Left lung (tissue), 10 donors: ENCODE data around the gene LELP1. TPM values are rescaled to one million over a fixed set of nuclear protein-coding genes. Genes with fewer than 3 reads are reported as not detected.
"Not testable (repeated sequence)": the region's sequence is repeated elsewhere in the genome, so short reads cannot be mapped to it uniquely, and the experiment has no call there.

Experiments used
- ATAC-seq: fragments of 200-7000 bp; cut with Tn5 transposase; one replicate; pipeline ENCODE4 v1.9.1; 2020; ENCODE audit warnings: moderate library complexity
- DNase-seq, 4 donors: peaks; one replicate each; pipeline ENCODE4 v3.0.0-alpha.2; 2013 to 2020
- H3K27ac ChIP-seq, 2 donors: fragments of 200-600 bp; sonication (generic) in 1 of 2; one replicate each; pipeline versions ENCODE4 v1.5.0 to v1.8.0; 2020 to 2021
- H3K27me3 ChIP-seq, 2 donors: fragments of 200-600 bp; sonication (generic) in 1 of 2; one replicate each; pipeline versions ENCODE4 v1.5.0 to v1.8.0; 2020 to 2021
- H3K36me3 ChIP-seq, 2 donors: fragments of 200-600 bp; sonication (generic) in 1 of 2; one replicate each; pipeline versions ENCODE4 v1.5.0 to v1.8.0; 2020 to 2021
- H3K4me1 ChIP-seq, 2 donors: fragments of 200-600 bp; one replicate each; pipeline ENCODE4 v1.8.0; 2021
- H3K4me3 ChIP-seq, 2 donors: fragments of 200-600 bp; sonication (generic) in 1 of 2; one replicate each; pipeline versions ENCODE4 v1.5.0 to v1.8.0; 2020 to 2021; ENCODE audit warnings: mild to moderate bottlenecking in 1 of 2
- H3K9me3 ChIP-seq, 2 donors: fragments of 200-600 bp; sonication (generic) in 1 of 2; one replicate each; pipeline versions ENCODE4 v1.5.0 to v1.8.0; 2020 to 2021
- intact Hi-C, 2 donors: fragments of 100-400 bp; cut with DNase I; formaldehyde crosslinking; loops; one replicate each; pipeline versions ENCODE4 v1.11.2 to v1.14.2; 2022
- polyA plus RNA-seq, 6 donors: library from polyadenylated mRNA; unstranded; fragments of 120-200 nt; gene quantifications; one replicate each; pipeline ENCODE4 v1.2.1, GENCODE V29; 2013; ENCODE audit not compliant: insufficient read length in 6 of 6
- total RNA-seq, 2 donors: library from RNA; stranded (reverse); fragmentation: NEBNext Ultra II Directional; extraction: Animal tissue kit (Norgen Biotek cat#: 25700); gene quantifications; one replicate each; pipeline ENCODE4 v1.2.1, GENCODE V29; 2021
- TF ChIP-seq, protein P1 (sequence below), 2 donors: fragments of 200-600 bp; sonication (generic) in 1 of 2; IDR thresholded peaks; one replicate each; pipeline versions ENCODE4 v1.5.0 to v1.8.0; 2021; ENCODE audit warnings: antibody characterized with exemption in 2 of 2
- donor health status: DM: no; HTN: yes; CAD: no.
- donor health status: DM: no; HTN: no; CAD: no.

LELP1 gene
- total and polyA plus RNA-seq, 8 donors, result not detected

DNA sequence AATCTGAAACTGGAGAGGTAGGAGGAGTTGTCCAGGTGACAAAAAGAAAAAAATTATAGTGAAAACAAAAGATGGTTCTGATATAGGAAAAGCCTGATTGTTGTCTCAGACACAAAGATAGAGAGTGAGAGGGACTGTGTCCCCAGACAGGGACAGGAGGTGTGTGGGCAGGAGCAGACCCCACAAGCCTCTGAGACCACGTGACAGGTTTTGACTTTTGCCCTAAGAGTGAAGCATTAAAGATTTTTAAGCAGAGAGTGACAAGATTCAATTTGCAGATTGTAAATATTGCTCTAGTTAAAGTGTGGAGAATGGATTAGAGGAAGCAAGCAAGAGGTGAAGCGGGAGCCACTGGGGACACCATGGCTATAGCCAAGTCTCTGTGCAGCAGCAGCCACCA, 24.6 kb downstream of the LELP1 start:
- no peaks in the 10 kb centered on the region for H3K9me3 ChIP-seq
- no peak for DNase-seq
- no peaks in the 10 kb centered on the region for H3K36me3 ChIP-seq
- intact Hi-C loops, result no loop called here
- no peak overlapping the region for H3K27ac ChIP-seq
- TF ChIP-seq, protein P1, sequence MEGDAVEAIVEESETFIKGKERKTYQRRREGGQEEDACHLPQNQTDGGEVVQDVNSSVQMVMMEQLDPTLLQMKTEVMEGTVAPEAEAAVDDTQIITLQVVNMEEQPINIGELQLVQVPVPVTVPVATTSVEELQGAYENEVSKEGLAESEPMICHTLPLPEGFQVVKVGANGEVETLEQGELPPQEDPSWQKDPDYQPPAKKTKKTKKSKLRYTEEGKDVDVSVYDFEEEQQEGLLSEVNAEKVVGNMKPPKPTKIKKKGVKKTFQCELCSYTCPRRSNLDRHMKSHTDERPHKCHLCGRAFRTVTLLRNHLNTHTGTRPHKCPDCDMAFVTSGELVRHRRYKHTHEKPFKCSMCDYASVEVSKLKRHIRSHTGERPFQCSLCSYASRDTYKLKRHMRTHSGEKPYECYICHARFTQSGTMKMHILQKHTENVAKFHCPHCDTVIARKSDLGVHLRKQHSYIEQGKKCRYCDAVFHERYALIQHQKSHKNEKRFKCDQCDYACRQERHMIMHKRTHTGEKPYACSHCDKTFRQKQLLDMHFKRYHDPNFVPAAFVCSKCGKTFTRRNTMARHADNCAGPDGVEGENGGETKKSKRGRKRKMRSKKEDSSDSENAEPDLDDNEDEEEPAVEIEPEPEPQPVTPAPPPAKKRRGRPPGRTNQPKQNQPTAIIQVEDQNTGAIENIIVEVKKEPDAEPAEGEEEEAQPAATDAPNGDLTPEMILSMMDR (IDR thresholded peaks at IDR 0.05), result no peak
- H3K4me3 ChIP-seq, result no peak overlapping the region
- no peak for ATAC-seq
- peaks cover 0 to 19% of the 10 kb centered on the region in 2 donors for H3K27me3 ChIP-seq
- peaks cover 0 to 18% of the 10 kb centered on the region in 2 donors for H3K4me1 ChIP-seq

GRCh38 chr1:153228491-153228890, 25.3 kb downstream of the LELP1 start:
- no peaks in the 10 kb centered on the region for H3K36me3 ChIP-seq
- H3K9me3 ChIP-seq, result no peaks in the 10 kb centered on the region
- H3K4me1 ChIP-seq, result peaks cover 0 to 24% of the 10 kb centered on the region in 2 donors
- intact Hi-C loops, result no loop called here
- DNase-seq, result no peak
- no peak overlapping the region for H3K27ac ChIP-seq
- H3K27me3 ChIP-seq, result peaks cover 0 to 17% of the 10 kb centered on the region in 2 donors
- ATAC-seq, result no peak
- no peak overlapping the region for H3K4me3 ChIP-seq
- TF ChIP-seq, protein P1 (IDR thresholded peaks at IDR 0.05), result no peak

DNA sequence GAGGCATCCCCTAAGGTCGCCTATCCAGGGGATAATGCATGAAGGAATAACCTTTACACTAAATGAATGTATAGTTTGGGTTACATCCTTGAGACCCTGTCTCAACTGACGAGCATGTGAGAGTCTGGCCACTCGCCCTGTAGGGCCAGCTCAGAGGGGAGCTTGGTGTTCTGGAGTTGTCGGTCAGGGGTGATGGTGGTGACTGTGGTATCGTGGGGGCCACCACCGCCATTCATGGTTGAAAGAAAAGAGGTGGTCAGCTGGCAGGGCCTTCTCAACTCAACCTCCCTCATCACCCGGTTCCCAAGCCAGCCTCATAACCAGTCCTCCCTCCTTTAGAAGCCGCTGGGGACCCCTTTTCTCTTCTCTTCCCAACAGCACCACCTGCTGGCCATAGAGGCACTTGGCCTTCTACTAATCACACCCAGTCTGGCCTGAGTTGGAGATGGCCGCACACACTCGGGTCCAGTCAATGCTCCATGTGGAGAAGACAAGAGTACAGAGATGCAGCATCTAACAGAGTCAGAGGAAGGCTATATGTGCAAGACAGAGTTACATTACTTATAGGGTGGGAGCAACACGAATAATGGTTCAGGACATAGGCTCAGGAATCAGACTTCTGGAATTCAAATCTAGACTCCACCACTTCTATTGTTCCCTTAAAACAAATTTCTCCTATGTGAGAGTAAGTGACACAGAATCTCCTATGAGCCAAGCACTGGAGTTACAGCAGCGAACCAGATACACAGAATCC, 26.0 kb downstream of the LELP1 start:
- intact Hi-C loops, H3K27ac ChIP-seq, H3K4me3 ChIP-seq, H3K9me3 ChIP-seq, DNase-seq, H3K36me3 ChIP-seq: not testable (repeated sequence)
- H3K4me1 ChIP-seq, result peaks cover 0 to 24% of the 10 kb centered on the region in 2 donors
- TF ChIP-seq, protein P1 (IDR thresholded peaks at IDR 0.05), result peak; percentile 37 to 50
- ATAC-seq, result peak; percentile 85
- peaks cover 0 to 11% of the 10 kb centered on the region in 2 donors for H3K27me3 ChIP-seq

DNA sequence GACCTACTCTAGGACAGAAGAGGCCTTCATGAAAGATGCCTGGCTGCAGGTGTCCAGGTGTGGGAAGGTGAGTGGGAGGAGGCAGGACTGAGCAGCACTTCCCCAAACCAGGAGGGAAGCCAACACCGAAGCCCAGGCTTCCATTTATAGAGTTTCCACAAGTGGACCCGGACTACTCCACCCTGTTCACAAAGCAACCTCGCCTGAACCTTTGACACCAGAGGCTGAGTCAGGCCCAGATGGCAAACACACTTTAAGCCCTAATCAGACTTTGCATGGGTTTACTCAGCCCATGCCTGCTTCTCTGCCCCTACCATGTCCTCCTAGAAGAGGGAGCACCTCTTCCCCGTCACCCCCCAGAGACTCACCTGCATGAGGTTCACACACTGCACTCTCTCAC, 28.1 kb downstream of the LELP1 start:
- H3K4me3 ChIP-seq, result no peak overlapping the region
- H3K27ac ChIP-seq, result peak overlapping the region in 1 of 2 donors; percentile 66
- TF ChIP-seq, protein P1 (IDR thresholded peaks at IDR 0.05), result no peak
- ATAC-seq (peak; percentile 42), DNase-seq (no peak)
- peaks cover 0 to 24% of the 10 kb centered on the region in 2 donors for H3K4me1 ChIP-seq
- intact Hi-C loops, result no loop called here
- H3K9me3 ChIP-seq, result no peaks in the 10 kb centered on the region
- no peaks in the 10 kb centered on the region for H3K36me3 ChIP-seq
- H3K27me3 ChIP-seq, result peaks cover 0 to 11% of the 10 kb centered on the region in 2 donors

DNA sequence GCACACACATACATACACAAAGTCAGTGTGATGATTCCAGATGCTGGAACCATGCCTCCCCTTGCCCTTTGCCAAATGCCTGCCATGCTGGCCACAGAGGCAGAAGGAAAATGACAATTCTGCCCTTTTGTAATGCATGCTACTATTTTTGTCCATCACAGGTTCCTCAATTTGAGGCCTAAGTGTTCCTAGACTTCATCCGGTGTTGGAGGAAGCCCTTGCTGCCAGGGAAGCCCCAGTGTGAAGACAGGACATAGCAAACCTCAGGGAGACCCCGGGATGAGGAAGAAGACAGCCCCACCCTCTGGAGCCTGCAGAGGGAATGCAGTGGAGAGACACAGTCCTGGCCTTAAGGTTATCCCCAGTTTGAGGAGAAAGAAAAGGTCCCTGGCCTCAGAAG, 28.6 kb downstream of the LELP1 start:
- peak; percentile 12 for ATAC-seq

More for the DNA sequence above, 28.6 kb downstream of the LELP1 start:
- H3K4me1 ChIP-seq, result peaks cover 0 to 24% of the 10 kb centered on the region in 2 donors
- no peak for DNase-seq
- peak overlapping the region in 1 of 2 donors; percentile 66 for H3K27ac ChIP-seq
- H3K36me3 ChIP-seq, result no peaks in the 10 kb centered on the region
- intact Hi-C loops, result no loop called here
- H3K4me3 ChIP-seq, result no peak overlapping the region
- peaks cover 0 to 11% of the 10 kb centered on the region in 2 donors for H3K27me3 ChIP-seq
- H3K9me3 ChIP-seq, result no peaks in the 10 kb centered on the region
- TF ChIP-seq, protein P1 (IDR thresholded peaks at IDR 0.05), result no peak
